HepG2 (cell line): ENCODE results near the gene DSCAML1.

Source experiments
- TARDBP ChIP-seq: sonication (generic); formaldehyde crosslinking; IDR thresholded peaks from 2 replicates; pipeline ENCODE4 v1.8.0; 2022; ENCODE audit warnings: mild to moderate bottlenecking, missing genetic modification reagents
- ZNF232 ChIP-seq: sonication (generic); formaldehyde crosslinking; IDR thresholded peaks from 2 replicates; pipeline ENCODE4 v1.4.0; 2020; ENCODE audit warnings: missing genetic modification reagents, borderline replicate concordance
- ZNF407 ChIP-seq: sonication (generic); formaldehyde crosslinking; IDR thresholded peaks from one replicate; pipeline ENCODE4 v1.5.1; 2020; ENCODE audit warnings: mild to moderate bottlenecking, missing genetic modification reagents; ENCODE audit errors: not compliant biosample characterization
- TF ChIP-seq, protein P1 (sequence below): sonication (generic); formaldehyde crosslinking; IDR thresholded peaks from 2 replicates; pipeline ENCODE4 v1.8.0; 2022; ENCODE audit warnings: low read depth, missing genetic modification reagents
- TF ChIP-seq, protein P2 (sequence below): sonication (generic); formaldehyde crosslinking; conservative IDR thresholded peaks from 2 replicates; pipeline ENCODE4 v1.5.0; 2020; ENCODE audit warnings: missing genetic modification reagents

GRCh38 chr11:117796456-117796871 is 552 bp downstream of the DSCAML1 start:
- TF ChIP-seq ZNF407 (CRISPR knock-in tag): no peak
- TF ChIP-seq, protein P1, sequence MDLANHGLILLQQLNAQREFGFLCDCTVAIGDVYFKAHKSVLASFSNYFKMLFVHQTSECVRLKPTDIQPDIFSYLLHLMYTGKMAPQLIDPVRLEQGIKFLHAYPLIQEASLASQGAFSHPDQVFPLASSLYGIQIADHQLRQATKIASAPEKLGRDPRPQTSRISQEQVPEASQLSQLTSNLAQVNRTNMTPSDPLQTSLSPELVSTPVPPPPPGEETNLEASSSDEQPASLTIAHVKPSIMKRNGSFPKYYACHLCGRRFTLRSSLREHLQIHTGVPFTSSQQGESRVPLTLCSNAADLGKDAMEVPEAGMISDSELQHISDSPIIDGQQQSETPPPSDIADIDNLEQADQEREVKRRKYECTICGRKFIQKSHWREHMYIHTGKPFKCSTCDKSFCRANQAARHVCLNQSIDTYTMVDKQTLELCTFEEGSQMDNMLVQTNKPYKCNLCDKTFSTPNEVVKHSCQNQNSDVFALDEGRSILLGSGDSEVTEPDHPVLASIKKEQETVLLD (CRISPR knock-in tag): no peak
- no peak for TF ChIP-seq ZNF232 (CRISPR knock-in tag)
- TF ChIP-seq, protein P2, sequence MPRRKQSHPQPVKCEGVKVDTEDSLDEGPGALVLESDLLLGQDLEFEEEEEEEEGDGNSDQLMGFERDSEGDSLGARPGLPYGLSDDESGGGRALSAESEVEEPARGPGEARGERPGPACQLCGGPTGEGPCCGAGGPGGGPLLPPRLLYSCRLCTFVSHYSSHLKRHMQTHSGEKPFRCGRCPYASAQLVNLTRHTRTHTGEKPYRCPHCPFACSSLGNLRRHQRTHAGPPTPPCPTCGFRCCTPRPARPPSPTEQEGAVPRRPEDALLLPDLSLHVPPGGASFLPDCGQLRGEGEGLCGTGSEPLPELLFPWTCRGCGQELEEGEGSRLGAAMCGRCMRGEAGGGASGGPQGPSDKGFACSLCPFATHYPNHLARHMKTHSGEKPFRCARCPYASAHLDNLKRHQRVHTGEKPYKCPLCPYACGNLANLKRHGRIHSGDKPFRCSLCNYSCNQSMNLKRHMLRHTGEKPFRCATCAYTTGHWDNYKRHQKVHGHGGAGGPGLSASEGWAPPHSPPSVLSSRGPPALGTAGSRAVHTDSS (CRISPR knock-in tag): no peak
- no peak for TF ChIP-seq TARDBP (CRISPR knock-in tag)
